K562 treated with DMSO at 1 percent for 12 hours (cell line): ENCODE results near the gene PGAM4. TPM values are rescaled to one million over a fixed set of nuclear protein-coding genes. Genes with fewer than 3 reads are reported as not detected.

Source experiments
- total RNA-seq: library from RNA; unstranded; fragments of 300-600 nt; gene quantifications from 2 replicates; pipeline ENCODE4 v1.2.3, GENCODE V29; 2022; ENCODE audit not compliant: insufficient read depth

The PGAM4 gene
- total RNA-seq = not detected in 2 replicates

DNA sequence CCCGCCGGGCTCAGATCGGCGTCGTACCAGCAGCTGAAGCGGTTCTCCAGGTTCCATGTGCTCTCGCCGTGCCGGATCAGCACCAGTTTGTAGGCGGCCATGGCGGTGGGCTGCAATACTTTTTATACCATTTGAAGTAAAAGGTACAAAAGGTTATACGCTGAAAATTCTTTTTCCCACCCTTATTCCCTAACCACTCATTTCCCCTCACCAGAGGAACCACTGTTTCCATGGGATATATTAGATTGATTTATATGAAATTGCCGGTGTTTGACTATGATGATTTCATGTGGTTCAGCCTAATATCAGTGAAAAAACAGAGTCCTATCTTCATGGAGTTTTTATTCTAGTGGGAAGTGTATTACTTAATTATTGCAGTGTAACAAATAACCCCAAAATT lies at the start of gene PGAM4:
Gene PGAM4, minus strand, starts transcription at position 101 of the 400 bp plus-strand sequence. Its CDS starts 0 bp downstream, at position 101.

Other genes starting within 250 kb of the PGAM4 start
- gene ATRX, start 183.4 kb downstream of the PGAM4 start, total RNA-seq = 4.1 and 14.7 TPM in 2 replicates
- 11.7 and 27.6 TPM in 2 replicates for gene MAGT1, start 74.2 kb downstream of the PGAM4 start, total RNA-seq
- 461 and 627 TPM in 2 replicates for gene COX7B, start 70.2 kb downstream of the PGAM4 start, total RNA-seq
- gene ATP7A, start 58.9 kb downstream of the PGAM4 start, total RNA-seq = 0.99 and 6.2 TPM in 2 replicates
- 128 and 136 TPM in 2 replicates for gene PGK1, start 134.6 kb upstream of the PGAM4 start, total RNA-seq
- 4.5 and 15.1 TPM in 2 replicates for gene TAF9B, start 170.0 kb upstream of the PGAM4 start, total RNA-seq